ENCODE results near the gene KCNH6.

KCNH6 gene

DNA sequence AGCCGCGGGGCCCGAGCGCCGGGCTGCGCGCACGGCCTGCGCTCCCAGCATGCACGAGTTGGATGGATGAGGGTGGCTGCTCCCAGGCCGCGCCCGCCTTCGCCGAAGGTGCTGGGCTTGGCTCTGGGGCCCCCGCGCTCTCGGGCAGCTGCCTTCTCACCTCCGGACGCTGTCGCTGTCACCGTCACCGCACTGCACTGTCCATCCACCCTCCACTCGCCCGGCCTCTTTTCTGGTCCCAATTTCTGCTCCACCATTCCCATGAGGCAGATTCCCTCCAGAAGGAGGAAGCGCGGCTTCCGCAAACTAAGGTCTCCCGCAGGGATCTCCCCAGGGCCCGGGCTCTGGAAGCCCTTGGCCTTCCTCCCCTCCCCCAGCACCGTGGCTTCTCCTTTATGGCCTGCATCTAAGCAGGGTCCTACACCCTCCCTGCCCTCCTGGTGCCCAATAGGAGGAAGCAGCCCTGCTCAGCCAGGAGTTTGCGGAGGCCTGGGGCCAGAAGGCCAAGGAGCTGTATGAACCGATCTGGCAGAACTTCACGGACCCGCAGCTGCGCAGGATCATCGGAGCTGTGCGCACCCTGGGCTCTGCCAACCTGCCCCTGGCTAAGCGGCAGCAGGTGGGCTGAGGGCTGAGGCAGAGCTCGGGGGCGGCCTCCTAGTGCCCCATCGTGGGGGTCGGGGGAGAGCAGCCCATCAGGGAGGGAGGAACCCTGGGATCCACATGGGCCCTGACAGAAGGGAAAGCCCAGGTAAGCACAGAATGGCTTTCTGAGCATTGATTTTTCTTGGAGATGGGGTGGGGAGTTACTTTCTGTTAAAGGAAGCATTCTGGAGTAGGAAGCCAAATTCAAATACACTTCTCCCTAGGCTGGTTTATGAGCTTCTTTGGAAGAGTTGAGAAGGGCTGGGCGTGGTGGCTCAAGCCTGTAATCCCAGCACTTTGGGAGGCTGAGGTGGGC, 45.4 kb upstream of the KCNH6 start (continued):
- TF ChIP-seq TSHZ1 (tag by site-specific recombination; IDR thresholded peaks at IDR 0.05; ENCODE audit: borderline replicate concordance) = no peak
- no peak for TF ChIP-seq ZFP41 (tag by site-specific recombination; IDR thresholded peaks at IDR 0.05; ENCODE audit: borderline replicate concordance)
- TF ChIP-seq ZNF621 (tag by site-specific recombination; IDR thresholded peaks at IDR 0.05) = no peak
- no peak for TF ChIP-seq GLI4 (tag by site-specific recombination; IDR thresholded peaks at IDR 0.05)
- TF ChIP-seq OSR2 (tag by site-specific recombination; IDR thresholded peaks at IDR 0.05) = peak; percentile 24; the same call in 1 of the 2 replicates
- no peak for TF ChIP-seq KLF10 (tag by site-specific recombination; IDR thresholded peaks at IDR 0.05)
- TF ChIP-seq ZBTB20 (tag by site-specific recombination; IDR thresholded peaks at IDR 0.05) = peak; percentile 97
- no peak for TF ChIP-seq ZNF701 (tag by site-specific recombination; IDR thresholded peaks at IDR 0.05)
- TF ChIP-seq ZFP69B (tag by site-specific recombination; IDR thresholded peaks at IDR 0.05) = 0 out of 2 replicates have a peak, but pooled peaks have one; percentile 27
- TF ChIP-seq ZNF184 (tag by site-specific recombination; IDR thresholded peaks at IDR 0.05) = no peak
- TF ChIP-seq ZNF394 (tag by site-specific recombination; IDR thresholded peaks at IDR 0.05; ENCODE audit: borderline replicate concordance) = peak; percentile 36; the same call in 1 of the 2 replicates
- TF ChIP-seq IKZF3 (tag by site-specific recombination; IDR thresholded peaks at IDR 0.05) = peak; percentile 42; the same call in 1 of the 2 replicates
- TF ChIP-seq, protein P1, sequence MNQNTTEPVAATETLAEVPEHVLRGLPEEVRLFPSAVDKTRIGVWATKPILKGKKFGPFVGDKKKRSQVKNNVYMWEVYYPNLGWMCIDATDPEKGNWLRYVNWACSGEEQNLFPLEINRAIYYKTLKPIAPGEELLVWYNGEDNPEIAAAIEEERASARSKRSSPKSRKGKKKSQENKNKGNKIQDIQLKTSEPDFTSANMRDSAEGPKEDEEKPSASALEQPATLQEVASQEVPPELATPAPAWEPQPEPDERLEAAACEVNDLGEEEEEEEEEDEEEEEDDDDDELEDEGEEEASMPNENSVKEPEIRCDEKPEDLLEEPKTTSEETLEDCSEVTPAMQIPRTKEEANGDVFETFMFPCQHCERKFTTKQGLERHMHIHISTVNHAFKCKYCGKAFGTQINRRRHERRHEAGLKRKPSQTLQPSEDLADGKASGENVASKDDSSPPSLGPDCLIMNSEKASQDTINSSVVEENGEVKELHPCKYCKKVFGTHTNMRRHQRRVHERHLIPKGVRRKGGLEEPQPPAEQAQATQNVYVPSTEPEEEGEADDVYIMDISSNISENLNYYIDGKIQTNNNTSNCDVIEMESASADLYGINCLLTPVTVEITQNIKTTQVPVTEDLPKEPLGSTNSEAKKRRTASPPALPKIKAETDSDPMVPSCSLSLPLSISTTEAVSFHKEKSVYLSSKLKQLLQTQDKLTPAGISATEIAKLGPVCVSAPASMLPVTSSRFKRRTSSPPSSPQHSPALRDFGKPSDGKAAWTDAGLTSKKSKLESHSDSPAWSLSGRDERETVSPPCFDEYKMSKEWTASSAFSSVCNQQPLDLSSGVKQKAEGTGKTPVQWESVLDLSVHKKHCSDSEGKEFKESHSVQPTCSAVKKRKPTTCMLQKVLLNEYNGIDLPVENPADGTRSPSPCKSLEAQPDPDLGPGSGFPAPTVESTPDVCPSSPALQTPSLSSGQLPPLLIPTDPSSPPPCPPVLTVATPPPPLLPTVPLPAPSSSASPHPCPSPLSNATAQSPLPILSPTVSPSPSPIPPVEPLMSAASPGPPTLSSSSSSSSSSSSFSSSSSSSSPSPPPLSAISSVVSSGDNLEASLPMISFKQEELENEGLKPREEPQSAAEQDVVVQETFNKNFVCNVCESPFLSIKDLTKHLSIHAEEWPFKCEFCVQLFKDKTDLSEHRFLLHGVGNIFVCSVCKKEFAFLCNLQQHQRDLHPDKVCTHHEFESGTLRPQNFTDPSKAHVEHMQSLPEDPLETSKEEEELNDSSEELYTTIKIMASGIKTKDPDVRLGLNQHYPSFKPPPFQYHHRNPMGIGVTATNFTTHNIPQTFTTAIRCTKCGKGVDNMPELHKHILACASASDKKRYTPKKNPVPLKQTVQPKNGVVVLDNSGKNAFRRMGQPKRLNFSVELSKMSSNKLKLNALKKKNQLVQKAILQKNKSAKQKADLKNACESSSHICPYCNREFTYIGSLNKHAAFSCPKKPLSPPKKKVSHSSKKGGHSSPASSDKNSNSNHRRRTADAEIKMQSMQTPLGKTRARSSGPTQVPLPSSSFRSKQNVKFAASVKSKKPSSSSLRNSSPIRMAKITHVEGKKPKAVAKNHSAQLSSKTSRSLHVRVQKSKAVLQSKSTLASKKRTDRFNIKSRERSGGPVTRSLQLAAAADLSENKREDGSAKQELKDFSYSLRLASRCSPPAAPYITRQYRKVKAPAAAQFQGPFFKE (tag by site-specific recombination; IDR thresholded peaks at IDR 0.05; ENCODE audit: borderline replicate concordance) = no peak
- no peak for TF ChIP-seq OVOL3 (tag by site-specific recombination; IDR thresholded peaks at IDR 0.05)
- peak; percentile 90 for TF ChIP-seq ZIC2 (tag by site-specific recombination; IDR thresholded peaks at IDR 0.05)
- no peak for TF ChIP-seq REPIN1 (tag by site-specific recombination; IDR thresholded peaks at IDR 0.05; ENCODE audit: low read depth)
- TF ChIP-seq, protein P2, sequence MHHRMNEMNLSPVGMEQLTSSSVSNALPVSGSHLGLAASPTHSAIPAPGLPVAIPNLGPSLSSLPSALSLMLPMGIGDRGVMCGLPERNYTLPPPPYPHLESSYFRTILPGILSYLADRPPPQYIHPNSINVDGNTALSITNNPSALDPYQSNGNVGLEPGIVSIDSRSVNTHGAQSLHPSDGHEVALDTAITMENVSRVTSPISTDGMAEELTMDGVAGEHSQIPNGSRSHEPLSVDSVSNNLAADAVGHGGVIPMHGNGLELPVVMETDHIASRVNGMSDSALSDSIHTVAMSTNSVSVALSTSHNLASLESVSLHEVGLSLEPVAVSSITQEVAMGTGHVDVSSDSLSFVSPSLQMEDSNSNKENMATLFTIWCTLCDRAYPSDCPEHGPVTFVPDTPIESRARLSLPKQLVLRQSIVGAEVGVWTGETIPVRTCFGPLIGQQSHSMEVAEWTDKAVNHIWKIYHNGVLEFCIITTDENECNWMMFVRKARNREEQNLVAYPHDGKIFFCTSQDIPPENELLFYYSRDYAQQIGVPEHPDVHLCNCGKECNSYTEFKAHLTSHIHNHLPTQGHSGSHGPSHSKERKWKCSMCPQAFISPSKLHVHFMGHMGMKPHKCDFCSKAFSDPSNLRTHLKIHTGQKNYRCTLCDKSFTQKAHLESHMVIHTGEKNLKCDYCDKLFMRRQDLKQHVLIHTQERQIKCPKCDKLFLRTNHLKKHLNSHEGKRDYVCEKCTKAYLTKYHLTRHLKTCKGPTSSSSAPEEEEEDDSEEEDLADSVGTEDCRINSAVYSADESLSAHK (tag by site-specific recombination; IDR thresholded peaks at IDR 0.05) = 0 out of 2 replicates have a peak, but pooled peaks have one; percentile 29
- TF ChIP-seq ZNF629 (tag by site-specific recombination; IDR thresholded peaks at IDR 0.05) = no peak
- TF ChIP-seq, protein P3, sequence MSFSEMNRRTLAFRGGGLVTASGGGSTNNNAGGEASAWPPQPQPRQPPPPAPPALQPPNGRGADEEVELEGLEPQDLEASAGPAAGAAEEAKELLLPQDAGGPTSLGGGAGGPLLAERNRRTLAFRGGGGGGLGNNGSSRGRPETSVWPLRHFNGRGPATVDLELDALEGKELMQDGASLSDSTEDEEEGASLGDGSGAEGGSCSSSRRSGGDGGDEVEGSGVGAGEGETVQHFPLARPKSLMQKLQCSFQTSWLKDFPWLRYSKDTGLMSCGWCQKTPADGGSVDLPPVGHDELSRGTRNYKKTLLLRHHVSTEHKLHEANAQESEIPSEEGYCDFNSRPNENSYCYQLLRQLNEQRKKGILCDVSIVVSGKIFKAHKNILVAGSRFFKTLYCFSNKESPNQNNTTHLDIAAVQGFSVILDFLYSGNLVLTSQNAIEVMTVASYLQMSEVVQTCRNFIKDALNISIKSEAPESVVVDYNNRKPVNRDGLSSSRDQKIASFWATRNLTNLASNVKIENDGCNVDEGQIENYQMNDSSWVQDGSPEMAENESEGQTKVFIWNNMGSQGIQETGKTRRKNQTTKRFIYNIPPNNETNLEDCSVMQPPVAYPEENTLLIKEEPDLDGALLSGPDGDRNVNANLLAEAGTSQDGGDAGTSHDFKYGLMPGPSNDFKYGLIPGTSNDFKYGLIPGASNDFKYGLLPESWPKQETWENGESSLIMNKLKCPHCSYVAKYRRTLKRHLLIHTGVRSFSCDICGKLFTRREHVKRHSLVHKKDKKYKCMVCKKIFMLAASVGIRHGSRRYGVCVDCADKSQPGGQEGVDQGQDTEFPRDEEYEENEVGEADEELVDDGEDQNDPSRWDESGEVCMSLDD (tag by site-specific recombination; IDR thresholded peaks at IDR 0.05) = peak; percentile 78
- TF ChIP-seq GLI2 (tag by site-specific recombination; IDR thresholded peaks at IDR 0.05; ENCODE audit: borderline replicate concordance, low read depth) = no peak
- TF ChIP-seq MYNN (tag by site-specific recombination; IDR thresholded peaks at IDR 0.05; ENCODE audit: borderline replicate concordance) = no peak
- TF ChIP-seq, protein P4, sequence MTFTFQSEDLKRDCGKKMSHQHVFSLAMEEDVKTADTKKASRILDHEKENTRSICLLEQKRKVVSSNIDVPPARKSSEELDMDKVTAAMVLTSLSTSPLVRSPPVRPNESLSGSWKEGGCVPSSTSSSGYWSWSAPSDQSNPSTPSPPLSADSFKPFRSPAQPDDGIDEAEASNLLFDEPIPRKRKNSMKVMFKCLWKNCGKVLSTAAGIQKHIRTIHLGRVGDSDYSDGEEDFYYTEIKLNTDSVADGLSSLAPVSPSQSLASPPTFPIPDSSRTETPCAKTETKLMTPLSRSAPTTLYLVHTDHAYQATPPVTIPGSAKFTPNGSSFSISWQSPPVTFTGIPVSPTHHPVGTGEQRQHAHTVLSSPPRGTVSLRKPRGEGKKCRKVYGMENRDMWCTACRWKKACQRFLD (tag by site-specific recombination; IDR thresholded peaks at IDR 0.05) = no peak
